ENCODE data around the gene CLINT1. TPM values are rescaled to one million over a fixed set of nuclear protein-coding genes. Genes with fewer than 3 reads are reported as not detected.

Gene CLINT1
- total and polyA plus RNA-seq, 9 of the 15 experiments (the other 6 are each of a cell fraction or from before 2014, with no cell fraction given), result 23.6 to 125 (median 71.4) TPM

- TF ChIP-seq GTF2B (IDR thresholded peaks at IDR 0.05; ENCODE audit: extremely low read depth, insufficient read length), result no peak
These were observed 22.7 kb downstream of the CLINT1 start (continued) for GRCh38 chr5:157836121-157836753.

- Histone ChIP-seq H2AFZ (ENCODE audit: low read depth, low read length) (no peak overlapping the region), H3K36me3 (ENCODE audit: control insufficient read depth, insufficient read depth, low read length) (peaks cover 12% of the 10 kb centered on the region; the same call in 2 of the 3 replicates), H3K9me3 (replicated peaks; ENCODE audit: control insufficient read depth, insufficient read depth, low read depth, low read length) (no peaks in the 10 kb centered on the region), H3K9ac (ENCODE audit: insufficient read depth in 1 of 2, low read depth in 2 of 2, low read length in 2 of 2) (no peak overlapping the region), H4K20me1 (replicated peaks; ENCODE audit: control insufficient read depth, insufficient read depth, low read length) (peaks cover 16% of the 10 kb centered on the region; the same call in 1 of the 2 replicates), H3K4me2 (ENCODE audit: insufficient read depth, low read length) (no peak overlapping the region), H3K4me3 (no peak overlapping the region), H3K27ac (ENCODE audit: extremely low read depth, low read depth, low read length) (peak overlapping the region; percentile 33; the same call in 1 of the 3 replicates), H3K9me1 (ENCODE audit: control insufficient read depth, insufficient read depth, low read length) (no peaks in the 10 kb centered on the region), H3K79me2 (ENCODE audit: control insufficient read depth, insufficient read depth, low read length) (peaks cover 83% of the 10 kb centered on the region), H3K27me3 (ENCODE audit: control insufficient read depth in 2 of 2, insufficient read depth in 2 of 2, low read length in 2 of 2) (no peaks in the 10 kb centered on the region), H3K4me1 (replicated peaks in 1 of 2; ENCODE audit: control insufficient read depth in 2 of 2, insufficient read depth in 2 of 2, low read length in 2 of 2) (peaks cover 4 to 8% of the 10 kb centered on the region in 2 experiments; a peak in 3 of 5 replicates)
- WGBS (ENCODE audit: insufficient coverage, low coverage, missing lambda C conversion rate), result 47% methylated on average over 5 of the region's 5 CpGs
- FAIRE-seq (peak; percentile 37), ATAC-seq (peak; percentile 23; the same call in 1 of the 3 replicates), DNase-seq (ENCODE audit: extremely low read depth in 1 of 4, low spot score in 3 of 4) (no peak)
- ChIA-PET POLR2A (interaction anchor here (0.7 kb wide), 1 partner anchor 96 kb away, joined by 5 read pairs; no protein-coding TSS in a partner anchor), CTCF (ENCODE audit: low intra/inter-chr PET ratio) (interaction anchor here (0.6 kb wide), 1 partner anchor 174 kb away, joined by 4 read pairs; no protein-coding TSS in a partner anchor)
- BruUV-seq (replicated peaks), result no TSS peak
- in situ Hi-C loops (cut with MboI) (no loop called here), intact Hi-C loops (cut with micrococcal nuclease) (no loop called here)
- TF ChIP-seq REST (IDR thresholded peaks at IDR 0.05; ENCODE audit: borderline replicate concordance), result no peak
- no peak for TF ChIP-seq REST (CRISPR knock-in tag; IDR thresholded peaks at IDR 0.05; ENCODE audit: low read depth)
- TF ChIP-seq ZNF224 (CRISPR knock-in tag; IDR thresholded peaks at IDR 0.05), result no peak
- TF ChIP-seq HDGF (IDR thresholded peaks at IDR 0.05), result no peak
- TF ChIP-seq SAFB (IDR thresholded peaks at IDR 0.05; ENCODE audit: borderline replicate concordance, low read depth, low read length), result no peak
- no peak for TF ChIP-seq ATF3 (IDR thresholded peaks at IDR 0.05)
- no peak for TF ChIP-seq ATF3 (CRISPR knock-in tag; conservative IDR thresholded peaks at IDR 0.05)
- no peak for TF ChIP-seq DMBX1 (CRISPR knock-in tag; IDR thresholded peaks at IDR 0.05; ENCODE audit: borderline replicate concordance)
- no peak for TF ChIP-seq CCAR2 (IDR thresholded peaks at IDR 0.05; ENCODE audit: low read depth, low read length)
- TF ChIP-seq PHF8 (IDR thresholded peaks at IDR 0.05; ENCODE audit: borderline replicate concordance, low read length), result no peak
These were observed 23.9 kb downstream of the CLINT1 start for GRCh38 chr5:157835041-157835440.

All from K562 (cell line).